Ovary (tissue), 10 donors: Measurements from ENCODE around the gene ATAT1. TPM values are rescaled to one million over a fixed set of nuclear protein-coding genes. Genes with fewer than 3 reads are reported as not detected.

Source experiments
- DNase-seq, 5 donors: peaks; one replicate each; pipeline ENCODE4 v3.0.0-alpha.2; 2019 to 2020
- H3K27ac ChIP-seq, 2 donors: fragments of 200-600 bp; one replicate each; pipeline versions ENCODE4 v1.5.1 to v1.8.0; 2019 to 2022
- H3K27me3 ChIP-seq: fragments of 200-600 bp; one replicate; pipeline ENCODE4 v1.8.0; 2022
- H3K36me3 ChIP-seq: fragments of 200-600 bp; sonication (generic); one replicate; pipeline ENCODE4 v1.5.1; 2019
- H3K4me1 ChIP-seq: one replicate; pipeline ENCODE4 v1.8.1; 2013; ENCODE audit warnings: mild to moderate bottlenecking, moderate library complexity; ENCODE audit not compliant: insufficient read depth
- H3K4me3 ChIP-seq: fragments of 200-600 bp; sonication (generic); one replicate; pipeline ENCODE4 v1.5.1; 2017
- H3K9me3 ChIP-seq, 2 donors: fragments of 200-600 bp in 1 of 2; sonication (generic) in 1 of 2; one replicate each; pipeline versions ENCODE4 v1.5.1 to v1.8.1; 2013 to 2019; ENCODE audit warnings: mild to moderate bottlenecking in 1 of 2, moderate library complexity in 1 of 2
- CTCF ChIP-seq, 3 donors: fragments of 450-650 bp in 2 of 3; fragments of 200-600 bp in 1 of 3; IDR thresholded peaks; one replicate each; pipeline versions ENCODE4 v1.5.1 to v1.8.0; 2016 to 2022; ENCODE audit warnings: antibody characterized with exemption in 3 of 3, mild to moderate bottlenecking in 1 of 3
- EP300 ChIP-seq: sonication (generic); formaldehyde crosslinking; IDR thresholded peaks from one replicate; pipeline ENCODE4 v1.6.1; 2017; ENCODE audit warnings: antibody characterized with exemption
- POLR2A ChIP-seq: fragments of 450-650 bp; IDR thresholded peaks from one replicate; pipeline ENCODE4 v1.6.1; 2017; ENCODE audit warnings: antibody characterized with exemption, mild to moderate bottlenecking, moderate library complexity
- WGBS, 3 donors: extraction: QIAGEN DNeasy Blood & Tissue Kit in 1 of 3; methylation state at CpG; one replicate each; pipeline versions ENCODE4 v1.1.5 to v1.1.7; 2013 to 2017; 5-methylcytosine and 5-hydroxymethylcytosine counted together
- intact Hi-C, 4 donors: fragments of 100-400 bp; cut with DNase I; formaldehyde crosslinking; loops; one replicate each; pipeline versions ENCODE4 v1.11.0 to v1.15.1; 2022 to 2023
- long read RNA-seq, 3 donors: library from polyadenylated mRNA in 2 of 3; unstranded in 2 of 3; transcript quantifications; one replicate each; pipeline ENCODE4 v2.0.0 and lab custom pipeline, GENCODE V29; 2021 to 2026
- polyA plus RNA-seq, 2 donors: library from polyadenylated mRNA; stranded (reverse); fragments of 200-250 nt in 1 of 2; fragments of 350-450 nt in 1 of 2; fragmentation: Illumina TruSeq in 1 of 2; extraction: RNeasy Lipid Tissue Mini Kit (QIAGEN cat#74804) in 1 of 2; gene quantifications; one replicate each; pipeline ENCODE4 v1.2.3, GENCODE V29; 2013 to 2014
- total RNA-seq, 7 donors: library from RNA; depleted of rRNA in 2 of 7; stranded (reverse); fragments of >200 nt in 2 of 7; fragmentation: NEBNext Ultra II Directional in 3 of 7; extraction: Animal tissue kit (Norgen Biotek cat#: 25700) in 3 of 7; gene quantifications; one replicate each; pipeline versions ENCODE4 v1.1.0 to v1.2.4, GENCODE V29; 2016 to 2023
- donor health status: DM: no; HTN: no; CAD: no; lungs with moderate emphysema.
- donor health status: DM: no; HTN: no; CAD: no.
- donor health status: Bipolar disorder and iron deficiency.
- donor health status: DM: yes; HTN: yes; CAD: no.
- donor health status: DM: no; HTN: no; CAD: no.
- donor health status: DM: yes; HTN: yes; CAD: no.

Gene ATAT1
- 10 to 100 TPM in 4 of 7 donors, 1 to 10 TPM in 3; 5.6 to 20.5 (median 11.4) TPM for total RNA-seq
- 10 to 100 TPM in 1 of 2 donors, 1 to 10 TPM in 1; 9.2 to 18.6 TPM for polyA plus RNA-seq
- long read RNA-seq, donor 1, transcript ATAT1-206 (13 exons, 1,476 nt), result major isoform, 9 of 26 reads
- long read RNA-seq, donor 1, partial matches to known transcripts, result 2 of 26 reads
- long read RNA-seq, donor 1, other reads (novel, unspliced or antisense), result 9 of 26 reads
- long read RNA-seq, donor 2, partial matches to known transcripts, result 0 of 4 reads
- long read RNA-seq, donor 2, other reads (novel, unspliced or antisense), result 0 of 4 reads
- long read RNA-seq, donor 3, transcript ATAT1-205 (10 exons, 2,646 nt), result major isoform, 5 of 16 reads
- long read RNA-seq, donor 3, partial matches to known transcripts, result 2 of 16 reads
- long read RNA-seq, donor 3, other reads (novel, unspliced or antisense), result 6 of 16 reads

GRCh38 chr6:30626484-30627366 lies at the start of gene ATAT1:
ATAT1 (plus strand) TSS chr6:30626874.
- peak within 1 kb of the TSS; percentile 67 to 74 for H3K27ac ChIP-seq
- no peaks in the 10 kb centered on the region for H3K36me3 ChIP-seq
- peak; percentile 84 to 94 (median 91) for DNase-seq
- no peaks in the 10 kb centered on the region for H3K9me3 ChIP-seq
- WGBS, 3 donors, result 2% methylated on average over 28 to 36 of the region's 36 CpGs
- H3K27me3 ChIP-seq, result no peaks in the 10 kb centered on the region
- H3K4me3 ChIP-seq, result peak within 1 kb of the TSS; percentile 64
- intact Hi-C loops, result no loop called here
- H3K4me1 ChIP-seq, result peaks cover 8% of the 10 kb centered on the region
- TF ChIP-seq EP300, result no peak
- peak; percentile 58 for TF ChIP-seq POLR2A
- TF ChIP-seq CTCF (IDR thresholded peaks at IDR 0.05), result peak in 2 of 3 donors; percentile 39 to 47

- 94 to 97% (median 94%) methylated on average over 8 of the region's 8 CpGs for WGBS, 3 donors
These were observed 48.6 kb upstream of the ATAT1 start for GRCh38 chr6:30578051-30578450.

GRCh38 chr6:30583921-30584320 lies 42.8 kb upstream of the ATAT1 start:
- no peaks in the 10 kb centered on the region for H3K9me3 ChIP-seq
- H3K4me1 ChIP-seq, result no peaks in the 10 kb centered on the region
- no peak for DNase-seq
- no peaks in the 10 kb centered on the region for H3K36me3 ChIP-seq
- H3K27ac ChIP-seq, result no peak overlapping the region
- WGBS, 3 donors, result 69 to 82% (median 73%) methylated on average over 5 of the region's 5 CpGs
- TF ChIP-seq CTCF (IDR thresholded peaks at IDR 0.05), result no peak
- TF ChIP-seq POLR2A, result no peak
- no peak for TF ChIP-seq EP300
- no peaks in the 10 kb centered on the region for H3K27me3 ChIP-seq
- no peak overlapping the region for H3K4me3 ChIP-seq
- intact Hi-C loops, result no loop called here

More at GRCh38 chr6:30578051-30578450, 48.6 kb upstream of the ATAT1 start:
- intact Hi-C loops, result no loop called here
- TF ChIP-seq EP300 (no peak), POLR2A (no peak), CTCF (IDR thresholded peaks at IDR 0.05) (no peak)
- Histone ChIP-seq H3K27ac (no peak overlapping the region), H3K9me3 (no peaks in the 10 kb centered on the region), H3K27me3 (no peaks in the 10 kb centered on the region), H3K4me1 (no peaks in the 10 kb centered on the region), H3K36me3 (no peaks in the 10 kb centered on the region), H3K4me3 (no peak overlapping the region)
- DNase-seq, result no peak

GRCh38 chr6:30589754-30590358 lies 36.8 kb upstream of the ATAT1 start:
- Histone ChIP-seq H3K27me3 (no peaks in the 10 kb centered on the region), H3K36me3 (no peaks in the 10 kb centered on the region), H3K4me3 (no peak overlapping the region), H3K27ac (no peak overlapping the region), H3K9me3 (no peaks in the 10 kb centered on the region), H3K4me1 (no peaks in the 10 kb centered on the region)
- TF ChIP-seq EP300, result no peak
- TF ChIP-seq POLR2A, result no peak
- TF ChIP-seq CTCF (IDR thresholded peaks at IDR 0.05), result no peak
- WGBS, 3 donors, result 88 to 92% (median 89%) methylated on average over 15 of the region's 15 CpGs
- intact Hi-C loops, result no loop called here
- DNase-seq, result no peak
